HG02763 (cell line): Measurements from ENCODE around the gene ZFAND3.

Experiments
- ATAC-seq: cut with Tn5 transposase; IDR thresholded peaks from one replicate; pipeline ENCODE4 v1.9.1; 2021; ENCODE audit warnings: mild to moderate bottlenecking, moderate library complexity; ENCODE audit not compliant: unreplicated experiment

The ZFAND3 gene

GRCh38 chr6:37798436-37799262 lies 20.9 kb upstream of the ZFAND3 start:
- no peak for ATAC-seq

- no peak for ATAC-seq
Measured at GRCh38 chr6:37799263-37799644, 20.3 kb upstream of the ZFAND3 start.

GRCh38 chr6:37800703-37801604 lies 18.6 kb upstream of the ZFAND3 start:
- no peak for ATAC-seq

DNA sequence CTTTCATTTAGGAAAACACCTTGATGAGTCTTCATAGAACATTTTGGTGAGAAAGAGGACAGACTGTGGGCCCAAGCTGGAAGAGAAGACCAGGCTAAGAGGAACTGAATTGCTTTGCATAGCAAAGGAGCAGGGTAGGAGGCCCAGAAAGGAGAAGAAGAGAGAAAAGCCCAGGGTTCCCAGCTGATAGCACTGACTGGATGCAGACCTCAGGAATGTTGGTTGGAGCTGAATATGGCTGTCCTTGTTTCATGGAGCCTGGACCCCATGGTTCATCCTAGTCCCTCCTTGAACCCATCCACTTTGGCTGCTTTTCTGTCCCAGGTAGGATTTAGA lies 18.0 kb upstream of the ZFAND3 start:
- no peak for ATAC-seq

GRCh38 chr6:37802810-37803209 lies 16.7 kb upstream of the ZFAND3 start:
- ATAC-seq: no peak

- ATAC-seq: no peak
Measured at GRCh38 chr6:37804586-37804985, 14.9 kb upstream of the ZFAND3 start.

DNA sequence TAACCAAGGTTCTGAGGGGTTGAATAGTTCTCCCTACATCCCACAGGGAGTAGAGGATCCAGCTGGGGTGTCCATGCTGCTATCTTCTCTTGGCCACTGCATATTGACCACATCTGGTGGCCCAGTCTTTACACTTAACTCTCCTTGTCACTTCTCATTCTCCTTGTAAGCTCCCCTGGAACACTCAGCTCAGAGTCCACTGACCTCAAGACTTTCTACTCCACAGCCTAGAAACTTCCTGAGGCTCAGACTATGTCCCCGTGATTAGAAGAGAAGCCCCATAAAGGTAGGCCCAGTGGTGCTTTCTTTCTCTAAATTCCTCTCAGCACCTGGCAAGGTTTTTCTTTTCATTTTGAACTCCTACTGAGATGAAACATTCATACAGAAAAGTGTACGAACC lies 13.3 kb upstream of the ZFAND3 start:
- no peak for ATAC-seq

- ATAC-seq: no peak
Measured at GRCh38 chr6:37807656-37808055, 11.9 kb upstream of the ZFAND3 start.

- no peak for ATAC-seq
Measured at GRCh38 chr6:37809197-37809543, 10.4 kb upstream of the ZFAND3 start.

GRCh38 chr6:37812841-37813240 lies 6.7 kb upstream of the ZFAND3 start:
- ATAC-seq: no peak

GRCh38 chr6:37814374-37814773 lies 5.2 kb upstream of the ZFAND3 start:
- ATAC-seq: no peak

DNA sequence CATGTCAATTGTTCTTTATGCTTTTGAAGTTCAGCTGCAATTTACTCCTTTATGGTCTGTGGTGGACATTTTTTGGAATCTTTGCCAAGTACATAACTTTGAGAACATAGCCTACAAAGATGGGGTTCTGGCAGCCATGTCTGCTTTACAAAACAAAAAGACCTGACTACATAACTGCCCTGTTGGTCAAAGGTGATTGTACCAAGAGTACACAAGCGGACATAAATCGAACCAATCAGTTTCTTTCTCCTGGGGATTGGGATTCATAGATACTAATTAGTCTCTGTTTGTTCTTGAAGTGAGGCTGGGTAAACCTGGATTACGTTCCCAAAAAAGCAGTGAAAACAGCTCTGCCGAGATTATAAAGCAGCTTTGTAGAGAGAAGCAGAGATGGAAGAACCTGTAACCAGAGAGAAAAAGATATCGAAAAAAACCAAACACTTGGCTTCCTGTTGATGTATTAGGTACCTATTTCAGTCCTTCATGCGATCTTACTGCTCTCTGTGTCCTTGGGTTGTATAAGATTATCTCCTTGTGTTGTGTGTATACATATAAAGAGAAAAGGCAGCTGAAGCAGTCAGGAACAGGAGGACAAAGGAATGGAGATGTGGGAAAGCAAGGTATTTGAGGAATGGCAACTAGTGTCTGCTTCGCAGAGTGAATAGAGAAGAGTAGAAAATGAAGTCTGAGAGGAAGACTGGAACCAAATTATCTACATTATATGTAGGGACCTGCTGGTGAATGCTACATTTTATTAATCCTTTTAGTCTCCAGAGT lies 2.7 kb upstream of the ZFAND3 start:
- ATAC-seq: no peak

DNA sequence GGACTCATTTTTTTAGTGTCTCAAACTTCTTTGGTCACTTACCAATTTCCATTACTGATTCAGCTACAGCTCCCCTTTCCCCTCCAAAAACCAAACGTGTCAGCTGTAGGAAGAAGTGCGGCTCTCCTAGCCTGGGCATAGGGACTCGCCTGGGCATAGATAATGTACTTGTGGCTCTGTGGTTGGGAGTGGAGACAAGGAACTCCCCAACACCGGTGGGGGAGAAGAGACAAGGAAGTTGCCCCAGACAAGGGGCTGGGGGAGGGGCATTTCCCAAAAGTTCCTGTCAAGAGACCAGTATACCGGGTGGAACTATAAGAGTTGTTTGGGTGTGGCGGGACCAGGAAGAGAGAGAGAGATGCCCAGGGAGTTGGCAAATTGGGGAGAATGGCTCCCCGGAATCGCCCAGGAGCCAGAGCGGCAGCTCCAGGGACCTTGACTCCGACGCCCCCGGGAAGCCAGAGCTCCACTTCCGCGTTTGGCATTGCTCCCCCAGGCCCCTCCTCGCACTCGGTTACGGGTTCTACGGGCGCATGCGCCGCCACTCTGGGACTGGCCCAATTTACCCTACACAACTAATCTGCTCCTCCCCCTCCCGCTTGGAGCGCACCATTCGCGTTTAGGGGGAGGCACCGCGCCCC lies 871 bp upstream of the ZFAND3 start:
- peak; percentile 63 for ATAC-seq

GRCh38 chr6:37819802-37820717 lies 533 bp downstream of the ZFAND3 start:
- ATAC-seq: peak; percentile 12

- ATAC-seq: no peak
Measured at GRCh38 chr6:37820718-37821079, 1.2 kb downstream of the ZFAND3 start.

- ATAC-seq: no peak
Measured at GRCh38 chr6:37821446-37821845, 1.9 kb downstream of the ZFAND3 start.

GRCh38 chr6:37822851-37823682 lies 3.5 kb downstream of the ZFAND3 start:
- ATAC-seq: no peak

- ATAC-seq: no peak
Measured at GRCh38 chr6:37824170-37824569, 4.6 kb downstream of the ZFAND3 start.

- ATAC-seq: no peak
Measured at GRCh38 chr6:37826188-37826587, 6.7 kb downstream of the ZFAND3 start.
